Mesendoderm (in vitro differentiated cells): ENCODE data around the gene CRYBB1.

Experiments used
- DNase-seq: peaks from one replicate; pipeline ENCODE4 v3.0.0; 2013
- H2AK5ac ChIP-seq: 2 replicates; pipeline ENCODE4 v1.6.1; 2013; ENCODE audit warnings: low read length, inconsistent platforms
- H2BK120ac ChIP-seq: 2 replicates; pipeline ENCODE4 v1.6.1; 2013; ENCODE audit warnings: low read depth, mild to moderate bottlenecking, low read length, moderate library complexity, mixed read lengths
- H2BK15ac ChIP-seq: replicated peaks from 2 replicates; pipeline ENCODE4 v1.6.1; 2013; ENCODE audit warnings: low read depth, mild to moderate bottlenecking, moderate library complexity
- H2BK5ac ChIP-seq: 2 replicates; pipeline ENCODE4 v1.6.1; 2013; ENCODE audit warnings: low read length, inconsistent platforms
- H3K18ac ChIP-seq: 2 replicates; pipeline ENCODE4 v1.6.1; 2013; ENCODE audit warnings: mild to moderate bottlenecking, low read length, mixed read lengths
- H3K23ac ChIP-seq: one replicate; pipeline ENCODE4 v1.6.1; 2013; ENCODE audit warnings: low read length
- H3K27ac ChIP-seq: 2 replicates; pipeline ENCODE4 v1.5.1; 2013; ENCODE audit warnings: low read depth, mild to moderate bottlenecking, inconsistent platforms, low read length, moderate library complexity
- H3K27me3 ChIP-seq: 2 replicates; pipeline ENCODE4 v1.6.1; 2013; ENCODE audit warnings: low read length, control low read depth, mild to moderate bottlenecking, inconsistent platforms; ENCODE audit not compliant: insufficient read depth, poor library complexity
- H3K36me3 ChIP-seq: 2 replicates; pipeline ENCODE4 v1.6.1; 2013; ENCODE audit warnings: low read length, inconsistent platforms; ENCODE audit not compliant: control insufficient read depth, insufficient read depth
- H3K4ac ChIP-seq: one replicate; pipeline ENCODE4 v1.6.1; 2013; ENCODE audit warnings: low read depth, mild to moderate bottlenecking, low read length, moderate library complexity
- H3K4me1 ChIP-seq: 2 replicates; pipeline ENCODE4 v1.6.1; 2013; ENCODE audit warnings: low read depth, low read length, inconsistent platforms; ENCODE audit not compliant: control insufficient read depth
- H3K4me2 ChIP-seq: 2 replicates; pipeline ENCODE4 v1.6.1; 2013; ENCODE audit warnings: low read length
- H3K4me3 ChIP-seq: 2 replicates; pipeline ENCODE4 v1.5.1; 2013; ENCODE audit warnings: mild to moderate bottlenecking, low read length
- H3K56ac ChIP-seq: one replicate; pipeline ENCODE4 v1.6.1; 2013; ENCODE audit warnings: low read length
- H3K79me1 ChIP-seq: 2 replicates; pipeline ENCODE4 v1.6.1; 2013; ENCODE audit warnings: low read length, inconsistent platforms
- H3K79me2 ChIP-seq: 2 replicates; pipeline ENCODE4 v1.6.1; 2013; ENCODE audit warnings: mild to moderate bottlenecking, low read length; ENCODE audit not compliant: control insufficient read depth, insufficient read depth
- H3K9ac ChIP-seq: 2 replicates; pipeline ENCODE4 v1.6.1; 2013; ENCODE audit warnings: low read length, inconsistent platforms
- H4K5ac ChIP-seq: one replicate; pipeline ENCODE4 v1.6.1; 2013; ENCODE audit warnings: low read length
- H4K8ac ChIP-seq: one replicate; pipeline ENCODE4 v1.6.1; 2013; ENCODE audit warnings: low read depth, mild to moderate bottlenecking, control low read depth, low read length, moderate library complexity
- whole genome bisulfite sequencing: extraction: QIAGEN DNeasy Blood & Tissue Kit; methylation state at CpG from one replicate; pipeline ENCODE4 v1.1.7; 2013; ENCODE audit warnings: low lambda C conversion rate, missing lambda C conversion rate; ENCODE audit not compliant: insufficient coverage; ENCODE audit errors: extremely low coverage; 5-methylcytosine and 5-hydroxymethylcytosine counted together

Gene CRYBB1

GRCh38 chr22:26601726-26602125 is 16.1 kb downstream of the CRYBB1 start:
- no peak for DNase-seq
- Histone ChIP-seq H3K4me3 (no peak overlapping the region), H4K5ac (no peak overlapping the region), H3K79me2 (no peaks in the 10 kb centered on the region), H3K27me3 (no peaks in the 10 kb centered on the region), H3K18ac (no peak overlapping the region), H2AK5ac (no peak overlapping the region), H2BK5ac (no peak overlapping the region), H2BK15ac (no peak overlapping the region), H3K9ac (peak overlapping the region; percentile 29), H3K36me3 (no peaks in the 10 kb centered on the region), H3K27ac (no peak overlapping the region), H3K79me1 (no peaks in the 10 kb centered on the region), H3K23ac (no peak overlapping the region), H3K4ac (no peak overlapping the region), H4K8ac (no peak overlapping the region), H3K4me1 (no peaks in the 10 kb centered on the region), H2BK120ac (no peak overlapping the region), H3K4me2 (no peak overlapping the region), H3K56ac (peak overlapping the region; percentile 70)
- no CpG with 5 or more reads among the region's 12 CpGs for WGBS

DNA sequence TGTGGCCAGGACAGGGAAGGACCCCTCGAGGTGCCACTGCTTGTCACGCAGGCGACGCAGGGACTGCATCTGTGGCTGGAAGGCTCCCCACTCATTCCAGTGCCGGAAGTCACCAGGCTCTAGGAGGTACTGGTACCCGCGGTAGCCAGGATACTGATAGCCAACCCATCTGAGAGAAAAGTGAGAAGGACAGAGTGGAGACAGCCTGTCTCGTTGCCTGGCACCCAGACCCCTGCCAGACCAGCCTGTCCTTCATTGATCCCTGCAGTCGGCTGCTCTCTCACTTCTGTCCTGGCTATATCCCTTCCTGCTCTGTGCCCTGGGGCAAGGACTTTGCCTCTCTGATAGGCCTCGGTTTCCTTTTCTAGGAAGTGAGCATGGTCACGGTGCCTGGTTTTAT is 18.3 kb downstream of the CRYBB1 start:
- Histone ChIP-seq H3K27me3 (no peaks in the 10 kb centered on the region), H4K8ac (no peak overlapping the region), H3K4me3 (no peak overlapping the region), H3K9ac (no peak overlapping the region), H3K36me3 (no peaks in the 10 kb centered on the region), H3K79me1 (no peaks in the 10 kb centered on the region), H3K23ac (no peak overlapping the region), H2BK120ac (peak overlapping the region; percentile 1), H2BK15ac (no peak overlapping the region), H4K5ac (no peak overlapping the region), H3K4me1 (no peaks in the 10 kb centered on the region), H3K4me2 (no peak overlapping the region), H2AK5ac (no peak overlapping the region), H3K4ac (no peak overlapping the region), H3K79me2 (no peaks in the 10 kb centered on the region), H3K18ac (no peak overlapping the region), H3K27ac (no peak overlapping the region), H3K56ac (no peak overlapping the region), H2BK5ac (no peak overlapping the region)
- WGBS: no CpG with 5 or more reads among the region's 11 CpGs
- DNase-seq: no peak

GRCh38 chr22:26597480-26597879 is 20.3 kb downstream of the CRYBB1 start:
- no peak overlapping the region for H3K56ac ChIP-seq
- H3K79me2 ChIP-seq: no peaks in the 10 kb centered on the region
- H3K36me3 ChIP-seq: no peaks in the 10 kb centered on the region
- H3K79me1 ChIP-seq: no peaks in the 10 kb centered on the region
- H3K27ac ChIP-seq: no peak overlapping the region
- no peak overlapping the region for H4K8ac ChIP-seq
- no peak overlapping the region for H2BK5ac ChIP-seq
- no peak overlapping the region for H3K18ac ChIP-seq
- no peak overlapping the region for H2BK15ac ChIP-seq
- no peak overlapping the region for H2AK5ac ChIP-seq
- H3K4me1 ChIP-seq: no peaks in the 10 kb centered on the region
- no peak overlapping the region for H3K4me3 ChIP-seq
- no peak overlapping the region for H4K5ac ChIP-seq
- no peak overlapping the region for H2BK120ac ChIP-seq
- no peak overlapping the region for H3K4ac ChIP-seq
- no peak for DNase-seq
- H3K4me2 ChIP-seq: no peak overlapping the region
- WGBS: no CpG with 5 or more reads among the region's 4 CpGs
- no peak overlapping the region for H3K23ac ChIP-seq
- H3K27me3 ChIP-seq: no peaks in the 10 kb centered on the region
- H3K9ac ChIP-seq: no peak overlapping the region

DNA sequence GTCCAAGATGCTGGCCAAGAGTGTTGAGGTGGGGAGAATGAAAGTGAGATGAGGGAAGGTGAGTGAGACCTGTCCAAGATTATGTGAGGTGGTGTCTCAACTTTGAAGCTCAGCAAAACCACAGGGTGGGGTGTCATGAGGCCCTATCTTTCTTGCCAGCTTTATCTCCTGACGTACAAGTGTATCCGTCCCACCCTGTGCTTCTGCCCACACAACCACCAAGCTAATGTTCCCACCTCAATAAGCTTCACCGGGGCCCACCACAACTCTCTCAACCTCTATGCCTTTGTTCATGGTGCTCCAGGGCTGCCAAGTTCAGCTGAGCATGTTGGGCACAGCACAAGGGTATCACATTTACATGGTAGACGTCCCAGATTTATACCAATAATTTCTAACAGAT is 20.8 kb downstream of the CRYBB1 start:
- no CpG with 5 or more reads among the region's 4 CpGs for WGBS

DNA sequence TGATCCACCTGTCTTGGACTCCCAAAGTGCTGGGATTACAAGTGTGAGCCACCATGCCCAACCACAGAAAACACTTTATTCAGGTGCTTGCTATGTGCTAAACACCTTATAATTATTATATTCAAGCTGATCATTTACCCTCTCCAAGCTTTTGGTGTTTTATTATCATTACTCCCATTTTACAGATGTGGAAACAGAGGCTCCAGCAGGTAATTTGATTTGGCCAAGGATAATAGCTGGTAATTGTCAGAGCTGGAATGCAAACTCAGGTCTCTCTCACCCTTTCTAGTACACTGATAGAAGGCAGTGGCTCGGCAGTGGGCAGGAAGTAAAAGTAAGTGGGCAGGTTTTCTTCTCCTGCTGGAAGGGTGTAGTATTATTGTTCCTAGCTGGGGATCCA is 24.1 kb downstream of the CRYBB1 start:
- Histone ChIP-seq H3K27me3 (no peaks in the 10 kb centered on the region), H3K56ac (no peak overlapping the region)
- WGBS: no CpG with 5 or more reads among the region's 1 CpG

More for the DNA sequence above, 20.8 kb downstream of the CRYBB1 start:
- Histone ChIP-seq H4K5ac (no peak overlapping the region), H3K23ac (no peak overlapping the region), H2BK120ac (no peak overlapping the region), H3K36me3 (no peaks in the 10 kb centered on the region), H2BK5ac (no peak overlapping the region), H3K18ac (no peak overlapping the region), H3K27ac (no peak overlapping the region), H3K4ac (no peak overlapping the region), H3K56ac (no peak overlapping the region), H2AK5ac (peak overlapping the region; percentile 66), H3K27me3 (no peaks in the 10 kb centered on the region), H3K9ac (no peak overlapping the region), H4K8ac (no peak overlapping the region), H3K4me3 (no peak overlapping the region), H2BK15ac (no peak overlapping the region), H3K4me2 (no peak overlapping the region), H3K4me1 (no peaks in the 10 kb centered on the region), H3K79me2 (no peaks in the 10 kb centered on the region), H3K79me1 (no peaks in the 10 kb centered on the region)
- DNase-seq: no peak

GRCh38 chr22:26592421-26592891 is 25.4 kb downstream of the CRYBB1 start:
- no peak overlapping the region for H2BK5ac ChIP-seq
- H2BK15ac ChIP-seq: no peak overlapping the region
- H3K23ac ChIP-seq: no peak overlapping the region
- no peak overlapping the region for H3K4me3 ChIP-seq
- no peak overlapping the region for H3K18ac ChIP-seq
- H3K79me2 ChIP-seq: peaks cover 22% of the 10 kb centered on the region
- no peak overlapping the region for H3K27ac ChIP-seq
- no peak overlapping the region for H3K9ac ChIP-seq
- no peak overlapping the region for H2AK5ac ChIP-seq
- no peak overlapping the region for H4K5ac ChIP-seq
- H3K4me2 ChIP-seq: no peak overlapping the region
- H4K8ac ChIP-seq: no peak overlapping the region
- H3K56ac ChIP-seq: peak overlapping the region; percentile 40
- H3K4me1 ChIP-seq: no peaks in the 10 kb centered on the region
- no peak for DNase-seq
- no peak overlapping the region for H3K4ac ChIP-seq
- H3K79me1 ChIP-seq: peaks cover 2% of the 10 kb centered on the region
- no peaks in the 10 kb centered on the region for H3K27me3 ChIP-seq
- no CpG with 5 or more reads among the region's 4 CpGs for WGBS
- H2BK120ac ChIP-seq: no peak overlapping the region
- H3K36me3 ChIP-seq: no peaks in the 10 kb centered on the region

More for the DNA sequence above, 24.1 kb downstream of the CRYBB1 start:
- no peak overlapping the region for H2BK15ac ChIP-seq
- no peak overlapping the region for H3K27ac ChIP-seq
- H4K8ac ChIP-seq: no peak overlapping the region
- H4K5ac ChIP-seq: no peak overlapping the region
- no peak overlapping the region for H3K4me3 ChIP-seq
- DNase-seq: no peak
- no peak overlapping the region for H3K4me2 ChIP-seq
- no peak overlapping the region for H3K4ac ChIP-seq
- no peak overlapping the region for H2BK5ac ChIP-seq
- no peaks in the 10 kb centered on the region for H3K4me1 ChIP-seq
- no peak overlapping the region for H3K23ac ChIP-seq
- H2BK120ac ChIP-seq: no peak overlapping the region
- H3K79me2 ChIP-seq: peaks cover 10% of the 10 kb centered on the region
- no peak overlapping the region for H2AK5ac ChIP-seq
- H3K79me1 ChIP-seq: peaks cover 1% of the 10 kb centered on the region
- no peaks in the 10 kb centered on the region for H3K36me3 ChIP-seq
- no peak overlapping the region for H3K9ac ChIP-seq
- no peak overlapping the region for H3K18ac ChIP-seq
